Stomach (tissue), 4 donors: Measurements from ENCODE around the gene KIAA0232.

Source experiments
- EP300 ChIP-seq: sonication (generic); formaldehyde crosslinking; IDR thresholded peaks from one replicate; pipeline ENCODE4 v1.6.1; 2017; ENCODE audit warnings: antibody characterized with exemption
- POLR2A ChIP-seq, 4 donors: fragments of 450-650 bp; IDR thresholded peaks; one replicate each; pipeline ENCODE4 v1.6.1; 2016; ENCODE audit warnings: antibody characterized with exemption in 4 of 4, control low read depth in 2 of 4, mild to moderate bottlenecking in 1 of 4, moderate library complexity in 1 of 4
- POLR2AphosphoS5 ChIP-seq, 3 donors: sonication (generic); formaldehyde crosslinking; IDR thresholded peaks; one replicate each; pipeline ENCODE4 v1.6.1; 2016; ENCODE audit warnings: antibody characterized with exemption in 3 of 3
- TF ChIP-seq, protein P1 (sequence below), 7 experiments: fragments of 450-650 bp in 4 of 7; fragments of 200-600 bp in 3 of 7; sonication (generic) in 3 of 7; IDR thresholded peaks; one replicate each; pipeline ENCODE4 v1.5.1; 2016 to 2019; ENCODE audit warnings: antibody characterized with exemption in 7 of 7, control low read depth in 2 of 7, mild to moderate bottlenecking in 1 of 7

DNA sequence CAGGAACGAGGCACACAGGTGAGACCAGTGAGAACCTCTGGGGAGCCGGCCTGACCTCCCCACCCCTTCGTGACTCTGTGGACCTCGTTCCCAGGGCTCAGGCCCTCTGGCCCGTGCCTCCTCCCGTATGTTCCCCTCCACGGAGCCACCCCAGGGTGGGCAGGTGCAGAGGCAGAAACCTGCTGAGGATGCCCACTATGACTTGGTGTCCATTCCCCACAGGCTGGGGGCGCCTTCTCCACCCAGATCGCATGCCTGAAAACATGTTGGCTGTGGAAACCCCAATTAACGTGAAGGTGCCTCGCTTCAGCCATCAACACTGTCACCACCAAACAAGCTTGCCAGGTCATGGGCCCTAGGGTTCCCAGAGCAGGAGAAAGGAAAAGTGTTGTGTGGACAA, 39.5 kb upstream of the KIAA0232 start:
- no peak for TF ChIP-seq EP300
- TF ChIP-seq, protein P1, sequence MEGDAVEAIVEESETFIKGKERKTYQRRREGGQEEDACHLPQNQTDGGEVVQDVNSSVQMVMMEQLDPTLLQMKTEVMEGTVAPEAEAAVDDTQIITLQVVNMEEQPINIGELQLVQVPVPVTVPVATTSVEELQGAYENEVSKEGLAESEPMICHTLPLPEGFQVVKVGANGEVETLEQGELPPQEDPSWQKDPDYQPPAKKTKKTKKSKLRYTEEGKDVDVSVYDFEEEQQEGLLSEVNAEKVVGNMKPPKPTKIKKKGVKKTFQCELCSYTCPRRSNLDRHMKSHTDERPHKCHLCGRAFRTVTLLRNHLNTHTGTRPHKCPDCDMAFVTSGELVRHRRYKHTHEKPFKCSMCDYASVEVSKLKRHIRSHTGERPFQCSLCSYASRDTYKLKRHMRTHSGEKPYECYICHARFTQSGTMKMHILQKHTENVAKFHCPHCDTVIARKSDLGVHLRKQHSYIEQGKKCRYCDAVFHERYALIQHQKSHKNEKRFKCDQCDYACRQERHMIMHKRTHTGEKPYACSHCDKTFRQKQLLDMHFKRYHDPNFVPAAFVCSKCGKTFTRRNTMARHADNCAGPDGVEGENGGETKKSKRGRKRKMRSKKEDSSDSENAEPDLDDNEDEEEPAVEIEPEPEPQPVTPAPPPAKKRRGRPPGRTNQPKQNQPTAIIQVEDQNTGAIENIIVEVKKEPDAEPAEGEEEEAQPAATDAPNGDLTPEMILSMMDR (IDR thresholded peaks at IDR 0.05) = no peak
- TF ChIP-seq POLR2A (IDR thresholded peaks at IDR 0.05) = no peak
- TF ChIP-seq POLR2AphosphoS5 (IDR thresholded peaks at IDR 0.05) = no peak
